ENCODE measurements around the gene DNAH1. TPM values are rescaled to one million over a fixed set of nuclear protein-coding genes. Genes with fewer than 3 reads are reported as not detected.

Gene DNAH1
- total and polyA plus RNA-seq, 2 of the 13 experiments (the other 11 are each of a cell fraction or from before 2014, with no cell fraction given) = 0.64 to 3.5 TPM

- TF ChIP-seq ZXDC (CRISPR knock-in tag; IDR thresholded peaks at IDR 0.05) = no peak
- TF ChIP-seq IKZF4 (CRISPR knock-in tag; IDR thresholded peaks at IDR 0.05; ENCODE audit: borderline replicate concordance, low read depth, not compliant biosample characterization) = peak; percentile 61
- no peak for TF ChIP-seq IRF1 (CRISPR knock-in tag; IDR thresholded peaks at IDR 0.05; ENCODE audit: low read depth)
- peak; percentile 23; the same call in 1 of the 2 replicates for TF ChIP-seq PAXIP1 (CRISPR knock-in tag; conservative IDR thresholded peaks at IDR 0.05)
- no peak for TF ChIP-seq JUNB (CRISPR knock-in tag; IDR thresholded peaks at IDR 0.05; ENCODE audit: borderline replicate concordance)
- no peak for TF ChIP-seq CENPBD1 (CRISPR knock-in tag; IDR thresholded peaks at IDR 0.05; ENCODE audit: borderline replicate concordance, low read depth)
- no peak for TF ChIP-seq HOXA7 (CRISPR knock-in tag; IDR thresholded peaks at IDR 0.05)
- TF ChIP-seq ARNTL (CRISPR knock-in tag; IDR thresholded peaks at IDR 0.05) = no peak; the same call in 1 of the 2 replicates
- TF ChIP-seq YY1 (IDR thresholded peaks at IDR 0.05; ENCODE audit: insufficient read depth, insufficient replicate concordance, low read depth, low read length) = peak; percentile 97
- no peak for TF ChIP-seq ZNF331 (CRISPR knock-in tag; IDR thresholded peaks at IDR 0.05)
- 0 out of 2 replicates have a peak, but pooled peaks have one; percentile 14 for TF ChIP-seq STAT5B (CRISPR knock-in tag; IDR thresholded peaks at IDR 0.05)
- peak; percentile 58; the same call in 1 of the 2 replicates for TF ChIP-seq HBP1 (CRISPR knock-in tag; IDR thresholded peaks at IDR 0.05; ENCODE audit: low read depth)
- no peak for TF ChIP-seq TCF12 (IDR thresholded peaks at IDR 0.05)
- TF ChIP-seq TCF12 (CRISPR knock-in tag; IDR thresholded peaks at IDR 0.05) = no peak
- TF ChIP-seq ZIK1 (CRISPR knock-in tag; IDR thresholded peaks at IDR 0.05; ENCODE audit: borderline replicate concordance, low read depth) = no peak
- no peak for TF ChIP-seq ZNF101 (CRISPR knock-in tag; IDR thresholded peaks at IDR 0.05; ENCODE audit: borderline replicate concordance, low read depth)
- TF ChIP-seq TBP (CRISPR knock-in tag; IDR thresholded peaks at IDR 0.05) = no peak
- TF ChIP-seq KDM6A (CRISPR knock-in tag; IDR thresholded peaks at IDR 0.05; ENCODE audit: low read depth) = no peak
- no peak for TF ChIP-seq FOXA1 (IDR thresholded peaks at IDR 0.05)
- peak; percentile 13; the same call in 1 of the 2 replicates for TF ChIP-seq FOXA1 (CRISPR knock-in tag; IDR thresholded peaks at IDR 0.05)
- TF ChIP-seq CAMTA2 (CRISPR knock-in tag; IDR thresholded peaks at IDR 0.05; ENCODE audit: borderline replicate concordance) = no peak
- no peak for TF ChIP-seq TCF7 (IDR thresholded peaks at IDR 0.05; ENCODE audit: low read depth)
Observed at GRCh38 chr3:52278510-52279069, 37.5 kb upstream of the DNAH1 start, which contains the start of gene WDR82 (continued).
